HG02678 (cell line): ENCODE measurements around the gene ATL2.
"Not testable (repeated sequence)": the region's sequence is repeated elsewhere in the genome, so short reads cannot be mapped to it uniquely, and the experiment has no call there.

Source experiments
- ATAC-seq: cut with Tn5 transposase; IDR thresholded peaks from one replicate; pipeline ENCODE4 v1.9.1; 2021; ENCODE audit warnings: mild to moderate bottlenecking, moderate library complexity; ENCODE audit not compliant: unreplicated experiment

ATL2 gene

DNA sequence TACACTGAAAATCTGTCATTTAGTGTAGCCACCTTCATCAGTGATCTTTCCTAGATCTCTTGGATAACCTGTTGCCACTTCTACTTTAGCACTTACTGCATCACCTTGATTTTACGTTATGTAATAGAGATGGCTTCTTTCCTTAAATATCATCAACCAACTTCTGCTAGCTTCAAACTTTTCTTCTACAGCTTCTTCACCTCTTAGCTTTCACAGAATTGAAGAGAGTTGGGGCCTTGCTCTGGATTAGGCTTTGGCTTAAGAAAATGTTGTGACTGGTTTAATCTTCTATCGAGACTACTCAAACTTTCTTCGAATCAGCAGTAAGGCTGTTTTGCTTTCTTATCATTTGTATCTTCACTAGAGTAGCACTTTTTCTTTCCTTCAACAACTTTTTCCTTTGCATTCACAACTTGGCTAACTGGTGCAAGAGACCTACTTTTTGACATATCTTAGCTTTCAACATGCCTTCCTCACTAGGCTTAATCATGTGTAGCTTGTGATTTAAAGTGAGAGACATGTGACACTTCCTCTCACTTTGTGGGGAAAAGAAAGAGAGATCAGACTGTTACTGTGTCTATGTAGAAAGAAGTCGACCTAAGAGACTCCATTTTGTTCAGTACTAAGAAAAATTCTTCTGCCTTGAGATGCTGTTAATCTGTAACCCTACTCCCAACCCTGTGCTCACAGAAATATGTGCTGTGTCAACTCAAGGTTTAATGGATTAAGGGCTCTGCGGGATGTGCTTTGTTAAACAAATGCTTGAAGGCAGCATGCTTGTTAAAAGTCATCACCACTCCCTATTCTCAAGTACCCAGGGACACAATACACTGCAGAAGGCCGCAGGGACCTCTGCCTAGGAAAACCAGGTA, 99.6 kb downstream of the ATL2 start:
- ATAC-seq = no peak

- ATAC-seq = no peak
Observed at GRCh38 chr2:38274286-38275276, 102.5 kb downstream of the ATL2 start.

DNA sequence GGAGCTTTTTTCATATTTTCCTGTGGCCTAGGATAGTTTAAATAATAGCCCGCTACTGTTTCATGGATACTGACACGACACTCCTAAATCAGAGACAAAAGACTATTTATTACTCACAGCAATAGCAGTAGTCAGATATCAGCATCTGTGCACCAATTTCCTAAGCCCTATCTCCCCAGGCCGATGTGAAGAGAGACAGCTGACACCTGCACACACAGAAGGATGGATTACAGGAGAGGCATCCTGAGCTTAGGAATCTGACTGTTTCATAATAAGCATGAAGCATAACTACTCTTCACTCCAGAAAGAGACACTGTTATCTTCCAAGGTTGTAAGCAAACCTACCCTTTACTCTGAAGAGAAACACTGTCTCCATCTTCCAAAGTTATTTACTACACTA, 105.4 kb downstream of the ATL2 start:
- no peak for ATAC-seq

GRCh38 chr2:38269421-38269820, 107.7 kb downstream of the ATL2 start:
- no peak for ATAC-seq

GRCh38 chr2:38268691-38269327, 108.3 kb downstream of the ATL2 start:
- no peak for ATAC-seq

GRCh38 chr2:38268001-38268400, 109.1 kb downstream of the ATL2 start:
- ATAC-seq = no peak

GRCh38 chr2:38267270-38267925, 109.7 kb downstream of the ATL2 start:
- no peak for ATAC-seq

DNA sequence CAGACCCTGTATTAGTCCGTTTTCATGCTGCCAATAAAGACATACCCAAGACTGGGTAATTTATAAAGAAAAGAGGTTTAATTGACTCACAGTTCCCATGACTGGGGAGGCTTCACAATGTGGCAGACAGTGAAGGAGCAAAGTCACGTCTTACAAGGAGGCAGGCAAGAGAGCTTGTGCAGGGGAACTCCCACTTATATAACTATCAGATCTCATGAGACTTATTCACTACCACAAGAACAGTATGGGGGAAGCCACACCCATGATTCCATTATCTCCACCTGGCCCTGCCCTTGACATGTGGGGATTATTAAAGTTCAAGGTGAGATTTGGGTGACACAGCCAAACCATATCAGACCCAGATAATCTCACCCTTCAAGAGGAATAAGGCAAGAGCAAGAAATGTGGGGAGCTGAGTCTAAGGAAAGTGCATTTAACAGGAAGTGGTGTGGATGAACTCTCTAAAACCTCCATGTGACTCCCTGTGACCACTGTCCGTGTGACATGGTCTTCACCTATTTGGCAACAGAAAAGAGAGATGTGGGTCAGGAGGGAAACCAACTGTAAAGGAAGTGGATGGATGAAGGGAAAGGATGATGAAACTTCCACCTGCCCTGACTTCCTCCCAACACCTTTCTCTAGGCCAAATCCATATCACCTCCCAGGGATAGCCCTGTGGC, 110.6 kb downstream of the ATL2 start:
- ATAC-seq = no peak

DNA sequence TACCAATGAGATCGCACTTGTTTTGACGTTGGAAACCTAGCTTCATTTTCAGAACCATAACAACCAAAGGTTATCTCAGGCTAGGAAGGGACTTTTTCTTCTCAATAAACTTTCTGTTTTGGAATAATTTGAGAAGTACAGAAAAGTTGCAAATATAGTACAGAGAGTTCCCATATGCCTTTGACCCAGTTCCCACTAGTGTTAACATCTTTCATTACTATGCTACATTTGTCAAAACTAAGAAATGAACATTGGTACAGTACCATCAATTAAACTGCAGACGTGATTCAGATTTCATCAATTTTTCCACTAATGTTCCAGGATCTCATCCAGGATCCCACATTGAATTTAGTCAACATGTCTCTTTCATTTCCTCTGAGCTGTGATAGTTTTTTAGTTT, 111.6 kb downstream of the ATL2 start:
- ATAC-seq = no peak

DNA sequence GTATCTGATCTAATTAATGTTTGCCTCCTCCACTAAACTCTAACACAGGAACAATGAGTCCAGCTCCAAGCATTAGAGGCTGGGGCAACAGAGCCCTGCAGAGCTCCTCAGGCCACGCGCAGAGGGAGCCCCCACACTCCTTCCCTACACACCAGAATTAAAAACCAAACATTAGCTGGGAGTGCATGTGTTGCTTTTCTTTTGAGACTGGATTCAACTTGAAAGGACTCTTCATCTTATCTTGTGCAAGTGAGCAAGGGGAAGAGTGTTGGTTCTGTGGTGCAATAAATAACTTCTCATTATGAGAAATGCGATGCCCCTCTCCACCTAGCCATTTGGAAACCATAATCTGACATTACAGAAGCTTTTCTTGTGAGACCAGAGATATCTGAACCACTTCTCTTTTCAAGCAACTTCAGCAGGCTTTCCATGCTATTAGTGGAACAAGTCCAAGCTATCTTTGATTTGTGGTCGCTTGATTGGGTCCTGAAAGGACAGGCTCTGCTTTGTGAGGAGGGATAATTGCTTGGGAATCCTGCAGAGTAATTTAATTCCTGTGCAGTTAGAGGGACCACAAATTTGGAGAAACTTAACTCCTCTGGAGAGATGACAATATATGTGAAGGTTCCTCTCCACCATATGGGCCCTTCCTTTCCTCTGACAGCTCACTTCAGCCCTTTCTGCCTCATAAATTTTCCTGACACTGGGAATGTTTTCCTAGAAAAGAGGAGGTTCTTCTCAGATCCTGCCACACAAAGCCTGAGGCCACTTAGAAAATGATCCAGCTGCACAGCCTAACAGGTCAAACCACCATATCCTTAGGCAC, 112.5 kb downstream of the ATL2 start:
- no peak for ATAC-seq

DNA sequence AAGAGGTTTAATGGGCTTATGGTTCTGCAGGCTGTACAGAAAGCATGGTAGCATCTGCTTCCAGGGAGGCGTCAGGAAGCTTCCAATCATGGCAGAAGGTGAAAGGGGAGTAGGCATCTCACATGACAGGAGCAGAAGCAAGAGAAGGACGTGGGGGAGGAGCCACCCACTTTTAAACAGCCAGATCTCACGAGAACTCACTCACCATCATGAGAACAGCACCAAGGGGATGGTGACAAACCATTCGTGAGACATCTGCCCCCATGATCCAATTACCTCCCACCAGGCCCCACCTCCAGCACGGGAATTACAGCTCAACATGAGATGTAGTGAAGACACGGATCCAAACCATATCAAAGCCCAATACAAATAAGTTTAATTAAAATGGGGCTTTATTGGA, 113.8 kb downstream of the ATL2 start:
- ATAC-seq = no peak

GRCh38 chr2:38262069-38262871, 114.8 kb downstream of the ATL2 start:
- ATAC-seq = peak; percentile 68

DNA sequence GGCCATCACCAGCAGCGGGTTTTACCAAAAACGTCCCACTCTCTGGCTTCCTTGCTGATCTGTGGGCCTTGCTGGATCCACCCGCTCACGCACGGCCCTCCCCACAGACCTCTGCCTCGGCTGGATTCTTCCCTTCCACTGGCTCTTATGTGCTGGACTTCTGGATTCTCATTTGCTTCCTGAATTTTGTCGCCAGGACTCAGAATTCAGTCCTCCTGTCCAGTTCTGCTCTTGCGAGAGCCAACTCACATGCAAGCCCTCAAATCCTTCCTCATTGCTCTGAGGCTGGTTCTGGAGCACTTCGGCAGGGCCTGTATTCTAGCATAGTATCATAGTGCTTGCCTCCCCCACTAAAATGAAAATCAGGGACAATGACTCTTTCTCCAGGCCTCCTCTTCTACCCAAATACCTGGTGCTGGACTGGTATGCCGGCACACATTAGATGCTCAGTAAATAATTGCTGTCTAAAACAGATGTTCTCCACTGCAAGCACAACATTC, 115.5 kb downstream of the ATL2 start:
- no peak for ATAC-seq

DNA sequence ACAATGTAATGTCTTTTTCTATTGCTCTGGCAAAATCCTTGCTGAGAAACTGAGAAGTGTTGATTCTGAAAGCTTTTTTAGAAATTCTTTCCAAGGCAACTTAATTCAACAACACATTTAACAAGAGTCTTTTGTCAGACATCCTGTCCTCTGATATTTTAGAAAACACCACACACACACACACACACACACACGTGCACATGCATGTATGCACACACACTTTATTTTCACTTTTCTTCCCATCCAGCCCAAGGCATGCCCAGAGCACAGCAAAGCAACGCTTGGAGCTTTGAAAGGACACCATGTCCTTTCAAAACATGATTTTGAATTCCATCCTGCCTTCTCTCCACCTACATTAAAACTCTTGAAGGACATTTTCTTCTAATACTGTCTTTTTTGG, 116.1 kb downstream of the ATL2 start:
- ATAC-seq = no peak

DNA sequence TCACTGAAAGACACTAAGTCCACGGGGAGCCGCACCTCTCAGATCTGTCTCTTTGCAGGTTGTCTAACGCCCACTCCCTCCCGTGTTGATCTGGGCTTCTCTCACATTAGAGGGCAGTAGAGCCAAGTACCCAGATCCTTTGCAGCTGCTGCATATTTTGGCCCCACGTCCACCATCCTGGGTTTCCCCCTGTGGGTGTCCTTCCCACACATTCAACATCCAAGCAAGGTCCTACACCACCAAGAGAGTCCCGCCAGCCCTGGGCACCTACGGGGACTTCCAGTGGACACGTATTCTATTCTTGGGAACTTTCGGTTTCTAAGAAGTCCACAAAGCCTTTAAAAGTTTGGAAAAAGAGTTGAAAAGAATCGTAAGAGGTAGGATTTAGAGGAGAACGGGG, 116.6 kb downstream of the ATL2 start:
- no peak for ATAC-seq

GRCh38 chr2:38259311-38259710, 117.8 kb downstream of the ATL2 start:
- no peak for ATAC-seq

GRCh38 chr2:38257680-38258079, 119.4 kb downstream of the ATL2 start:
- ATAC-seq = not testable (repeated sequence)

GRCh38 chr2:38256610-38257009, 120.5 kb downstream of the ATL2 start:
- no peak for ATAC-seq
